Prostate gland (tissue), 2 donors: ENCODE data around the gene DCHS2.

ENCODE experiments used
- POLR2AphosphoS5 ChIP-seq: sonication (generic); formaldehyde crosslinking; IDR thresholded peaks from one replicate; pipeline ENCODE4 v1.6.1; 2017; ENCODE audit warnings: antibody characterized with exemption
- TF ChIP-seq, protein P1 (sequence below), 4 experiments: fragments of 200-600 bp in 2 of 4; fragments of 450-650 bp in 2 of 4; sonication (generic) in 2 of 4; IDR thresholded peaks; 1 replicate in 3 of 4; 2 replicates in 1 of 4; pipeline ENCODE4 v1.5.1; 2016 to 2019; ENCODE audit warnings: antibody characterized with exemption in 4 of 4, mild to moderate bottlenecking in 2 of 4, moderate library complexity in 2 of 4

DNA sequence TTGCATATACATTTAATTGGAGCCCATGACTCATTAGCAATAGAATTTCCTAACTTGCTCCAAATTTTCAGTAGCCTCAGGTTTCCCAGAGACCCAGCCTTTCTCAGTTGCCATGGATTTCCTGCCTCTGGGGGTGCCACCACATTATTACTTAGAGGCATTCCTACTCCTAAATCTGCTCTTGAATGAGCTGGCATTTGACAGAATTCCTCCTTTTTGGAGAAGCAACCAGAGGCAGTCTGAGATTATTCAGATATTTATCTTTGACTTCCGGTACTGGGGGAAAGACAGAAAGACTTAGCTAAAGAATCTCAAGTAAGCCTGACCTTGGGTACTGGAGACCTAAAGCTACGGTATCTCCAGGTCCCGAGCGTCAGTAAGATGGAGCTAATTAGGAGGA is 76.3 kb downstream of the DCHS2 start:
- TF ChIP-seq, protein P1, sequence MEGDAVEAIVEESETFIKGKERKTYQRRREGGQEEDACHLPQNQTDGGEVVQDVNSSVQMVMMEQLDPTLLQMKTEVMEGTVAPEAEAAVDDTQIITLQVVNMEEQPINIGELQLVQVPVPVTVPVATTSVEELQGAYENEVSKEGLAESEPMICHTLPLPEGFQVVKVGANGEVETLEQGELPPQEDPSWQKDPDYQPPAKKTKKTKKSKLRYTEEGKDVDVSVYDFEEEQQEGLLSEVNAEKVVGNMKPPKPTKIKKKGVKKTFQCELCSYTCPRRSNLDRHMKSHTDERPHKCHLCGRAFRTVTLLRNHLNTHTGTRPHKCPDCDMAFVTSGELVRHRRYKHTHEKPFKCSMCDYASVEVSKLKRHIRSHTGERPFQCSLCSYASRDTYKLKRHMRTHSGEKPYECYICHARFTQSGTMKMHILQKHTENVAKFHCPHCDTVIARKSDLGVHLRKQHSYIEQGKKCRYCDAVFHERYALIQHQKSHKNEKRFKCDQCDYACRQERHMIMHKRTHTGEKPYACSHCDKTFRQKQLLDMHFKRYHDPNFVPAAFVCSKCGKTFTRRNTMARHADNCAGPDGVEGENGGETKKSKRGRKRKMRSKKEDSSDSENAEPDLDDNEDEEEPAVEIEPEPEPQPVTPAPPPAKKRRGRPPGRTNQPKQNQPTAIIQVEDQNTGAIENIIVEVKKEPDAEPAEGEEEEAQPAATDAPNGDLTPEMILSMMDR (IDR thresholded peaks at IDR 0.05), result no peak
- no peak for TF ChIP-seq POLR2AphosphoS5
